Testis (tissue), 3 donors: Measurements from ENCODE around the gene SLC35F4. TPM values are rescaled to one million over a fixed set of nuclear protein-coding genes. Genes with fewer than 3 reads are reported as not detected.

Source experiments
- DNase-seq: peaks from one replicate; pipeline ENCODE4 v3.0.0-alpha.2; 2019
- H3K27ac ChIP-seq, 2 donors: fragments of 200-600 bp; sonication (generic); one replicate each; pipeline ENCODE4 v1.5.1; 2019
- H3K27me3 ChIP-seq: fragments of 200-600 bp; sonication (generic); one replicate; pipeline ENCODE4 v1.5.1; 2019
- H3K36me3 ChIP-seq: fragments of 200-600 bp; sonication (generic); one replicate; pipeline ENCODE4 v1.5.1; 2017; ENCODE audit warnings: low read depth; ENCODE audit errors: missing control alignments
- H3K4me1 ChIP-seq: fragments of 200-600 bp; sonication (generic); one replicate; pipeline ENCODE4 v1.5.1; 2019
- H3K4me3 ChIP-seq, 2 donors: fragments of 200-600 bp; sonication (generic); one replicate each; pipeline ENCODE4 v1.5.1; 2017 to 2019
- H3K9me3 ChIP-seq: fragments of 200-600 bp; sonication (generic); one replicate; pipeline ENCODE4 v1.5.1; 2017
- CTCF ChIP-seq, 3 experiments: fragments of 450-650 bp in 2 of 3; fragments of 200-600 bp in 1 of 3; sonication (generic) in 1 of 3; IDR thresholded peaks; one replicate each; pipeline ENCODE4 v1.5.1; 2016 to 2019; ENCODE audit warnings: antibody characterized with exemption in 3 of 3, mild to moderate bottlenecking in 2 of 3, moderate library complexity in 1 of 3
- POLR2A ChIP-seq: fragments of 450-650 bp; IDR thresholded peaks from one replicate; pipeline ENCODE4 v1.6.1; 2017; ENCODE audit warnings: antibody characterized with exemption, mild to moderate bottlenecking, moderate library complexity
- WGBS, 2 donors: methylation state at CpG; one replicate each; pipeline ENCODE4 v1.1.5; 2018; 5-methylcytosine and 5-hydroxymethylcytosine counted together
- intact Hi-C: fragments of 100-400 bp; cut with DNase I; formaldehyde crosslinking; loops from one replicate; pipeline ENCODE4 v1.15.1; 2023; ENCODE audit warnings: low total_unique reads
- polyA plus RNA-seq: library from polyadenylated mRNA; stranded (reverse); fragments of 350-450 nt; fragmentation: Illumina TruSeq; extraction: RNeasy Lipid Tissue Mini Kit (QIAGEN cat#74804); gene quantifications from one replicate; pipeline ENCODE4 v1.2.3, GENCODE V29; 2014; ENCODE audit warnings: low read depth, low replicate concordance; ENCODE audit not compliant: insufficient read depth
- total RNA-seq, 2 donors: library from RNA; depleted of rRNA; stranded (reverse); fragments of >200 nt; gene quantifications; one replicate each; pipeline ENCODE4 v1.2.3, GENCODE V29; 2016

Gene SLC35F4
- total and polyA plus RNA-seq, 3 donors from 2014 or later: 0.50 to 2.8 (median 2.3) TPM

- intact Hi-C loops: no loop called here
- Histone ChIP-seq H3K27ac (no peak overlapping the region), H3K36me3 (no peaks in the 10 kb centered on the region), H3K27me3 (no peaks in the 10 kb centered on the region), H3K4me1 (no peaks in the 10 kb centered on the region), H3K9me3 (no peaks in the 10 kb centered on the region), H3K4me3 (no peak overlapping the region)
- 66 to 77% methylated on average over 1 of the region's 1 CpG for WGBS, 2 donors
- TF ChIP-seq POLR2A: no peak
- TF ChIP-seq CTCF (IDR thresholded peaks at IDR 0.05): no peak
- DNase-seq: no peak
These were observed 47.4 kb downstream of the SLC35F4 start for GRCh38 chr14:57818511-57818910.

GRCh38 chr14:57816568-57817284 is 49.2 kb downstream of the SLC35F4 start:
- DNase-seq: no peak
- Histone ChIP-seq H3K27ac (no peak overlapping the region), H3K4me3 (no peak overlapping the region), H3K4me1 (no peaks in the 10 kb centered on the region), H3K9me3 (no peaks in the 10 kb centered on the region), H3K27me3 (no peaks in the 10 kb centered on the region), H3K36me3 (no peaks in the 10 kb centered on the region)
- intact Hi-C loops: no loop called here
- TF ChIP-seq POLR2A: no peak
- TF ChIP-seq CTCF (IDR thresholded peaks at IDR 0.05): no peak
- WGBS, 2 donors: 91 to 95% methylated on average over 2 of the region's 2 CpGs

- no peaks in the 10 kb centered on the region for H3K9me3 ChIP-seq
- DNase-seq: no peak
- no peak for TF ChIP-seq POLR2A
- TF ChIP-seq CTCF (IDR thresholded peaks at IDR 0.05): no peak
- H3K27me3 ChIP-seq: no peaks in the 10 kb centered on the region
- H3K27ac ChIP-seq: no peak overlapping the region
- 74 to 86% methylated on average over 4 of the region's 4 CpGs for whole genome bisulfite sequencing, 2 donors
- no peaks in the 10 kb centered on the region for H3K36me3 ChIP-seq
- intact Hi-C loops: no loop called here
- no peak overlapping the region for H3K4me3 ChIP-seq
- H3K4me1 ChIP-seq: no peaks in the 10 kb centered on the region
These were observed 51.2 kb downstream of the SLC35F4 start for GRCh38 chr14:57814726-57815125.

GRCh38 chr14:57812741-57813140 is 53.2 kb downstream of the SLC35F4 start:
- Histone ChIP-seq H3K4me3 (no peak overlapping the region), H3K27ac (no peak overlapping the region), H3K4me1 (no peaks in the 10 kb centered on the region), H3K27me3 (no peaks in the 10 kb centered on the region), H3K36me3 (no peaks in the 10 kb centered on the region), H3K9me3 (no peaks in the 10 kb centered on the region)
- intact Hi-C loops: no loop called here
- WGBS, 2 donors: 89 to 90% methylated on average over 2 of the region's 2 CpGs
- TF ChIP-seq POLR2A (no peak), CTCF (IDR thresholded peaks at IDR 0.05) (no peak)
- DNase-seq: no peak

- Histone ChIP-seq H3K27ac (no peak overlapping the region), H3K9me3 (no peaks in the 10 kb centered on the region), H3K4me3 (no peak overlapping the region), H3K27me3 (no peaks in the 10 kb centered on the region), H3K36me3 (no peaks in the 10 kb centered on the region), H3K4me1 (no peaks in the 10 kb centered on the region)
- intact Hi-C loops: no loop called here
- DNase-seq: no peak
- 71 to 75% methylated on average over 2 of the region's 2 CpGs for WGBS, 2 donors
- TF ChIP-seq POLR2A (no peak), CTCF (IDR thresholded peaks at IDR 0.05) (no peak)
These were observed 53.8 kb downstream of the SLC35F4 start for GRCh38 chr14:57811998-57812546.
